Measurements from ENCODE around the gene KRABD2.
"Not testable (repeated sequence)": the region's sequence is repeated elsewhere in the genome, so short reads cannot be mapped to it uniquely, and the experiment has no call there.

KRABD2 gene

GRCh38 chr17:8394497-8394896, 18.0 kb upstream of the KRABD2 start:
- intact Hi-C loops (cut with DNase I); DNase-seq; ATAC-seq (ENCODE audit: poor library complexity): not testable (repeated sequence)

- intact Hi-C loops (cut with DNase I): no loop called here
- ATAC-seq (ENCODE audit: poor library complexity) (no peak), DNase-seq (no peak)
These were observed 17.1 kb upstream of the KRABD2 start for GRCh38 chr17:8393470-8394231.

GRCh38 chr17:8392674-8393469, 16.4 kb upstream of the KRABD2 start:
- DNase-seq (no peak), ATAC-seq (ENCODE audit: poor library complexity) (peak; percentile 12)
- intact Hi-C loops (cut with DNase I): no loop called here

GRCh38 chr17:8392274-8392673, 15.8 kb upstream of the KRABD2 start:
- no peak for DNase-seq
- ATAC-seq (ENCODE audit: poor library complexity): no peak
- intact Hi-C loops (cut with DNase I): no loop called here

- no peak for DNase-seq
- intact Hi-C loops (cut with DNase I): no loop called here
- no peak for ATAC-seq (ENCODE audit: poor library complexity)
These were observed 15.2 kb upstream of the KRABD2 start for GRCh38 chr17:8391711-8392110.

- intact Hi-C loops (cut with DNase I): no loop called here
- no peak for DNase-seq
- no peak for ATAC-seq (ENCODE audit: poor library complexity)
These were observed 11.6 kb upstream of the KRABD2 start for GRCh38 chr17:8387914-8388651.

GRCh38 chr17:8386841-8387240, 10.3 kb upstream of the KRABD2 start:
- ATAC-seq (ENCODE audit: poor library complexity): no peak
- DNase-seq: no peak
- intact Hi-C loops (cut with DNase I): no loop called here

GRCh38 chr17:8384801-8385378, 8.4 kb upstream of the KRABD2 start:
- no peak for ATAC-seq (ENCODE audit: poor library complexity)
- DNase-seq: no peak
- intact Hi-C loops (cut with DNase I): no loop called here

GRCh38 chr17:8383143-8383822, 6.8 kb upstream of the KRABD2 start, which contains the start of gene RPL26:
RPL26 (minus strand) TSS chr17:8383193; CDS start chr17:8382310, 883 bp downstream.
- peak; percentile 94 for ATAC-seq (ENCODE audit: poor library complexity)
- peak; percentile 97 for DNase-seq
- intact Hi-C loops (cut with DNase I): no loop called here

GRCh38 chr17:8382880-8383142, 6.3 kb upstream of the KRABD2 start:
- intact Hi-C loops (cut with DNase I): no loop called here
- ATAC-seq (ENCODE audit: poor library complexity): peak; percentile 3
- no peak for DNase-seq

- no peak for ATAC-seq (ENCODE audit: poor library complexity)
- intact Hi-C loops (cut with DNase I): no loop called here
- DNase-seq: no peak
These were observed 5.8 kb upstream of the KRABD2 start for GRCh38 chr17:8382052-8382879.

- ATAC-seq (ENCODE audit: poor library complexity) (no peak), DNase-seq (no peak)
- intact Hi-C loops (cut with DNase I): no loop called here
These were observed 3.5 kb upstream of the KRABD2 start for GRCh38 chr17:8380049-8380448.

GRCh38 chr17:8378117-8378516, 1.6 kb upstream of the KRABD2 start:
- ATAC-seq (ENCODE audit: poor library complexity); DNase-seq; intact Hi-C loops (cut with DNase I): not testable (repeated sequence)

- ATAC-seq (ENCODE audit: poor library complexity): no peak
- DNase-seq: no peak
- intact Hi-C loops (cut with DNase I): no loop called here
These were observed 918 bp upstream of the KRABD2 start for GRCh38 chr17:8377422-8377821.

GRCh38 chr17:8375738-8376259, 705 bp downstream of the KRABD2 start:
- ATAC-seq (ENCODE audit: poor library complexity) (peak; percentile 14), DNase-seq (no peak)
- intact Hi-C loops (cut with DNase I): no loop called here

- intact Hi-C loops (cut with DNase I); ATAC-seq (ENCODE audit: poor library complexity); DNase-seq: not testable (repeated sequence)
These were observed 2.6 kb downstream of the KRABD2 start for GRCh38 chr17:8373856-8374255.

- intact Hi-C loops (cut with DNase I): no loop called here
- ATAC-seq (ENCODE audit: poor library complexity) (no peak), DNase-seq (no peak)
These were observed 4.1 kb downstream of the KRABD2 start for GRCh38 chr17:8372422-8372821.

- intact Hi-C loops (cut with DNase I): no loop called here
- DNase-seq (no peak), ATAC-seq (ENCODE audit: poor library complexity) (no peak)
These were observed 4.7 kb downstream of the KRABD2 start for GRCh38 chr17:8371786-8372185.

Data from Right ventricle myocardium superior (tissue), 1 donor.